Kidney epithelial cell (primary cell): ENCODE results near the gene PCDHB13. TPM values are rescaled to one million over a fixed set of nuclear protein-coding genes. Genes with fewer than 3 reads are reported as not detected.
"Not testable (repeated sequence)": the region's sequence is repeated elsewhere in the genome, so short reads cannot be mapped to it uniquely, and the experiment has no call there.

Experiments
- DNase-seq: peaks from one replicate; pipeline ENCODE4 v3.0.0-alpha.2; 2010; ENCODE audit warnings: low read depth
- H3K27me3 ChIP-seq: 2 replicates; pipeline ENCODE4 v1.6.0; 2011; ENCODE audit warnings: low read length; ENCODE audit not compliant: control insufficient read depth, insufficient read depth
- H3K36me3 ChIP-seq: 2 replicates; pipeline ENCODE4 v1.5.1; 2011; ENCODE audit warnings: low read length; ENCODE audit not compliant: control insufficient read depth, insufficient read depth
- H3K4me3 ChIP-seq: 2 replicates; pipeline ENCODE4 v1.5.1; 2011; ENCODE audit warnings: low read depth, mild to moderate bottlenecking, control low read depth, low read length
- CTCF ChIP-seq: IDR thresholded peaks from 2 replicates; pipeline ENCODE4 v1.5.1; 2011; ENCODE audit warnings: mild to moderate bottlenecking, moderate library complexity, low read length, control low read depth, inconsistent platforms; ENCODE audit not compliant: insufficient read depth, poor library complexity, severe bottlenecking
- total RNA-seq: library from RNA; depleted of rRNA; stranded (reverse); fragments of >200 nt; gene quantifications from 2 replicates; pipeline ENCODE4 v1.2.3, GENCODE V29; 2015

PCDHB13 gene
- total RNA-seq: 1.9 and 3.1 TPM in 2 replicates

- not testable (repeated sequence) for H3K27me3 ChIP-seq, H3K36me3 ChIP-seq, H3K4me3 ChIP-seq, DNase-seq
Measured at GRCh38 chr5:141213656-141214339, at the start of gene PCDHB13. TSS of gene PCDHB13 (plus strand) at chr5:141213919. CDS start at chr5:141214124, 205 bp downstream.

- no peaks in the 10 kb centered on the region for H3K27me3 ChIP-seq
- DNase-seq: no peak
- TF ChIP-seq CTCF: peak; percentile 25
- no peak within 1 kb of the TSS for H3K4me3 ChIP-seq
- H3K36me3 ChIP-seq: no peaks in the 10 kb centered on the region
Measured at GRCh38 chr5:141172381-141173204, 41.1 kb upstream of the PCDHB13 start, which contains the start of gene PCDHB7. TSS of gene PCDHB7 (plus strand) at chr5:141172644. CDS start at chr5:141172836, 192 bp downstream.

- not testable (repeated sequence) for DNase-seq, H3K27me3 ChIP-seq, H3K4me3 ChIP-seq, H3K36me3 ChIP-seq
Measured at GRCh38 chr5:141174291-141175104, 39.2 kb upstream of the PCDHB13 start.

GRCh38 chr5:141175933-141176332 is 37.8 kb upstream of the PCDHB13 start:
- H3K36me3 ChIP-seq: no peaks in the 10 kb centered on the region
- DNase-seq: no peak
- no peak for TF ChIP-seq CTCF

GRCh38 chr5:141177577-141178191 is 36.0 kb upstream of the PCDHB13 start, which contains the start of gene PCDHB8:
TSS of gene PCDHB8 (plus strand) at chr5:141177790. CDS start at chr5:141178035, 245 bp downstream.
- H3K36me3 ChIP-seq, H3K27me3 ChIP-seq, H3K4me3 ChIP-seq, DNase-seq: not testable (repeated sequence)

More at GRCh38 chr5:141175933-141176332, 37.8 kb upstream of the PCDHB13 start:
- Histone ChIP-seq H3K27me3 (no peaks in the 10 kb centered on the region), H3K4me3 (no peak overlapping the region)

- DNase-seq, H3K36me3 ChIP-seq, H3K27me3 ChIP-seq, H3K4me3 ChIP-seq: not testable (repeated sequence)
Measured at GRCh38 chr5:141179371-141179770, 34.3 kb upstream of the PCDHB13 start.

GRCh38 chr5:141179876-141180275 is 33.8 kb upstream of the PCDHB13 start:
- H3K4me3 ChIP-seq, H3K27me3 ChIP-seq, DNase-seq, H3K36me3 ChIP-seq: not testable (repeated sequence)

- H3K4me3 ChIP-seq: no peak overlapping the region
- no peak for TF ChIP-seq CTCF
- H3K36me3 ChIP-seq: no peaks in the 10 kb centered on the region
- H3K27me3 ChIP-seq: no peaks in the 10 kb centered on the region
- DNase-seq: no peak
Measured at GRCh38 chr5:141180313-141180712, 33.4 kb upstream of the PCDHB13 start.
